CD4-positive, alpha-beta memory T cell (primary cell): ENCODE results near the gene NOL4L. TPM values are rescaled to one million over a fixed set of nuclear protein-coding genes. Genes with fewer than 3 reads are reported as not detected.
A peak's percentile ranks its signal among the peaks of the same experiment; 100 is the strongest.

Source experiments
- CTCF ChIA-PET: fragments of 350-600 bp; sonication (Branson Sonifier 250); formaldehyde crosslinking; loops from one replicate; lab custom pipeline; 2021; ENCODE audit warnings: inconsistent platforms; ENCODE audit not compliant: partially characterized antibody; lab: Charles Lee
- POLR2A ChIA-PET: fragments of 350-600 bp; sonication (Branson Sonifier 250); formaldehyde crosslinking; loops from one replicate; lab custom pipeline; 2021; ENCODE audit not compliant: partially characterized antibody; lab: Charles Lee
- DNase-seq, 5 donors: peaks; one replicate each; pipeline versions ENCODE4 v3.0.0 to v3.0.0-alpha.2; 2020 to 2022; ENCODE audit warnings: mixed read lengths in 1 of 5
- H3K27ac ChIP-seq: one replicate; pipeline ENCODE4 v1.7.0; 2013; ENCODE audit warnings: low read depth, low read length
- H3K27me3 ChIP-seq: 2 replicates; pipeline ENCODE4 v1.7.0; 2013; ENCODE audit warnings: mild to moderate bottlenecking, low read length, moderate library complexity; ENCODE audit not compliant: insufficient read depth
- H3K36me3 ChIP-seq: 2 replicates; pipeline ENCODE4 v1.7.0; 2013; ENCODE audit warnings: mild to moderate bottlenecking, low read length, moderate library complexity; ENCODE audit not compliant: insufficient read depth
- H3K4me1 ChIP-seq: 2 replicates; pipeline ENCODE4 v1.7.0; 2013; ENCODE audit warnings: mild to moderate bottlenecking, low read length, moderate library complexity; ENCODE audit not compliant: insufficient read depth
- H3K4me3 ChIP-seq, 2 donors: one replicate each; pipeline ENCODE4 v1.7.0; 2013; ENCODE audit warnings: low read length in 2 of 2, mild to moderate bottlenecking in 1 of 2
- H3K9me3 ChIP-seq, 2 donors: one replicate each; pipeline ENCODE4 v1.7.0; 2013; ENCODE audit warnings: low read length in 2 of 2, control low read depth in 1 of 2; ENCODE audit not compliant: control insufficient read depth in 1 of 2
- H3K27ac Mint-ChIP-seq, 7 donors: one replicate each; pipeline ENCODE4 v1.8.0; 2020 to 2021; ENCODE audit warnings: mixed read lengths in 7 of 7, mild to moderate bottlenecking in 6 of 7, inconsistent platforms in 3 of 7, moderate library complexity in 3 of 7
- H3K27me3 Mint-ChIP-seq, 2 donors: one replicate each; pipeline ENCODE4 v1.8.0; 2020 to 2021; ENCODE audit warnings: mixed read lengths in 2 of 2
- H3K36me3 Mint-ChIP-seq, 2 donors: one replicate each; pipeline ENCODE4 v1.8.0; 2020 to 2021; ENCODE audit warnings: mixed read lengths in 2 of 2, inconsistent platforms in 1 of 2, mild to moderate bottlenecking in 1 of 2
- H3K4me1 Mint-ChIP-seq, 4 donors: one replicate each; pipeline ENCODE4 v1.8.0; 2020 to 2021; ENCODE audit warnings: mixed read lengths in 4 of 4, mild to moderate bottlenecking in 1 of 4
- H3K4me3 Mint-ChIP-seq, 8 donors: one replicate each; pipeline ENCODE4 v1.8.0; 2020 to 2021; ENCODE audit warnings: mixed read lengths in 8 of 8, mild to moderate bottlenecking in 7 of 8, moderate library complexity in 6 of 8, inconsistent platforms in 3 of 8
- H3K9me3 Mint-ChIP-seq, 8 donors: one replicate each; pipeline ENCODE4 v1.8.0; 2020 to 2021; ENCODE audit warnings: mixed read lengths in 8 of 8, mild to moderate bottlenecking in 5 of 8, inconsistent platforms in 3 of 8, moderate library complexity in 1 of 8
- intact Hi-C: fragments of 100-400 bp; cut with micrococcal nuclease; formaldehyde crosslinking; loops from one replicate; pipeline ENCODE4 v1.15.1; 2023
- polyA plus RNA-seq, 2 donors: library from polyadenylated mRNA; unstranded; fragments of 300-500 nt; fragmentation: Illumina TruSeq; gene quantifications; one replicate each; pipeline ENCODE4 v1.2.3, GENCODE V29; 2021
- total RNA-seq, 2 experiments: library from RNA; stranded (reverse); gene quantifications; one replicate each; pipeline ENCODE4 v1.2.3, GENCODE V29; 2021

Gene NOL4L
- total and polyA plus RNA-seq, 4 experiments from 2014 or later = 7.0 to 74.2 (median 47.5) TPM

GRCh38 chr20:32526125-32526524 lies 59.0 kb downstream of the NOL4L start:
- ChIA-PET CTCF (interaction anchor here (1.4 to 12.0 kb wide), 5 partner anchors 10 to 125 kb away, joined by 3 to 430 read pairs (median 4); no protein-coding TSS in a partner anchor), POLR2A (interaction anchor here (1.3 to 11.5 kb wide), 3 partner anchors 12 to 127 kb away, joined by 3 to 449 read pairs (median 9); no protein-coding TSS in a partner anchor)
- no peaks in the 10 kb centered on the region for H3K9me3 Mint-ChIP-seq
- no peaks in the 10 kb centered on the region for H3K9me3 ChIP-seq
- peak overlapping the region in 7 of 8 donors; percentile 39 to 80 (median 62) for H3K4me3 Mint-ChIP-seq
- H3K36me3 ChIP-seq = peaks cover 9% of the 10 kb centered on the region
- peak overlapping the region; percentile 80 to 97 (median 93) for H3K27ac Mint-ChIP-seq
- no peak overlapping the region for H3K4me3 ChIP-seq
- peaks cover 55 to 92% (median 81%) of the 10 kb centered on the region in 4 donors for H3K4me1 Mint-ChIP-seq
- no peak for DNase-seq
- peak overlapping the region; percentile 25 for H3K27ac ChIP-seq
- peaks cover 90% of the 10 kb centered on the region for H3K4me1 ChIP-seq
- intact Hi-C loops = no loop called here
- H3K27me3 Mint-ChIP-seq = no peaks in the 10 kb centered on the region
- H3K27me3 ChIP-seq = no peaks in the 10 kb centered on the region
- peaks cover 16 to 30% of the 10 kb centered on the region in 2 donors for H3K36me3 Mint-ChIP-seq

- H3K27ac Mint-ChIP-seq = peak overlapping the region; percentile 54 to 93 (median 88)
- H3K36me3 ChIP-seq = peaks cover 19% of the 10 kb centered on the region
- no peaks in the 10 kb centered on the region for H3K27me3 Mint-ChIP-seq
- peaks cover 22 to 36% of the 10 kb centered on the region in 2 donors for H3K36me3 Mint-ChIP-seq
- POLR2A ChIA-PET = interaction anchor here (1.3 to 11.5 kb wide), 5 partner anchors 13 to 128 kb away, joined by 3 to 449 read pairs (median 9); no protein-coding TSS in a partner anchor
- no peak overlapping the region for H3K27ac ChIP-seq
- CTCF ChIA-PET = interaction anchor here (0.6 to 12.0 kb wide), 11 partner anchors 9 to 495 kb away, joined by 3 to 430 read pairs (median 4); no protein-coding TSS in a partner anchor
- no peak overlapping the region for H3K4me3 ChIP-seq
- H3K27me3 ChIP-seq = no peaks in the 10 kb centered on the region
- no peaks in the 10 kb centered on the region for H3K9me3 Mint-ChIP-seq
- no peaks in the 10 kb centered on the region for H3K9me3 ChIP-seq
- H3K4me3 Mint-ChIP-seq = peak overlapping the region in 2 of 8 donors; percentile 44 to 61
- H3K4me1 Mint-ChIP-seq = peaks cover 53 to 90% (median 78%) of the 10 kb centered on the region in 4 donors
- no peak for DNase-seq
- peaks cover 89% of the 10 kb centered on the region for H3K4me1 ChIP-seq
- intact Hi-C loops = loop anchor here (5.0 kb wide), 1 partner anchor 673 kb away; no protein-coding TSS in a partner anchor
These were observed 60.2 kb downstream of the NOL4L start for GRCh38 chr20:32524829-32525501.

- no peaks in the 10 kb centered on the region for H3K27me3 Mint-ChIP-seq
- H3K27ac Mint-ChIP-seq = peak overlapping the region; percentile 79 to 91 (median 88)
- no peaks in the 10 kb centered on the region for H3K9me3 Mint-ChIP-seq
- Histone ChIP-seq H3K4me3 (no peak overlapping the region), H3K4me1 (peaks cover 77% of the 10 kb centered on the region), H3K27me3 (no peaks in the 10 kb centered on the region), H3K36me3 (peaks cover 30% of the 10 kb centered on the region), H3K9me3 (no peaks in the 10 kb centered on the region), H3K27ac (peak overlapping the region; percentile 38)
- peaks cover 43 to 78% (median 66%) of the 10 kb centered on the region in 4 donors for H3K4me1 Mint-ChIP-seq
- intact Hi-C loops = loop anchor here (2.0 to 5.0 kb wide), 2 partner anchors 61 to 671 kb away; partner anchors contain the start of gene NOL4L
- CTCF ChIA-PET = interaction anchor here (0.8 to 12.0 kb wide), 17 partner anchors 12 to 493 kb away, joined by 3 to 430 read pairs (median 4); no protein-coding TSS in a partner anchor
- H3K4me3 Mint-ChIP-seq = peak overlapping the region in 5 of 8 donors; percentile 25 to 74 (median 52)
- H3K36me3 Mint-ChIP-seq = peaks cover 33 to 36% of the 10 kb centered on the region in 2 donors
- POLR2A ChIA-PET = interaction anchor here (1.0 to 11.5 kb wide), 9 partner anchors 9 to 128 kb away, joined by 3 to 449 read pairs (median 9); partner anchors contain the start of gene NOL4L
- no peak for DNase-seq
These were observed 61.4 kb downstream of the NOL4L start for GRCh38 chr20:32523613-32524213.

GRCh38 chr20:32522776-32523612 lies 62.1 kb downstream of the NOL4L start:
- no peaks in the 10 kb centered on the region for H3K9me3 ChIP-seq
- peak overlapping the region; percentile 38 for H3K27ac ChIP-seq
- H3K4me1 ChIP-seq = peaks cover 69% of the 10 kb centered on the region
- H3K36me3 ChIP-seq = peaks cover 37% of the 10 kb centered on the region
- ChIA-PET POLR2A (interaction anchor here (0.5 to 11.5 kb wide), 16 partner anchors 8 to 220 kb away, joined by 3 to 449 read pairs (median 5); partner anchors contain the start of genes COMMD7 and NOL4L), CTCF (interaction anchor here (0.7 to 12.0 kb wide), 34 partner anchors 11 to 699 kb away, joined by 3 to 430 read pairs (median 4); partner anchors contain the start of gene NOL4L)
- H3K27me3 Mint-ChIP-seq = no peaks in the 10 kb centered on the region
- H3K9me3 Mint-ChIP-seq = no peaks in the 10 kb centered on the region
- H3K27me3 ChIP-seq = no peaks in the 10 kb centered on the region
- peak overlapping the region in 6 of 8 donors; percentile 28 to 76 (median 56) for H3K4me3 Mint-ChIP-seq
- intact Hi-C loops = loop anchor here (1.0 to 5.0 kb wide), 3 partner anchors 13 to 671 kb away; partner anchors contain the start of gene NOL4L
- H3K4me3 ChIP-seq = no peak overlapping the region
- peaks cover 33 to 38% of the 10 kb centered on the region in 2 donors for H3K36me3 Mint-ChIP-seq
- peak overlapping the region; percentile 87 to 91 (median 89) for H3K27ac Mint-ChIP-seq
- peaks cover 39 to 71% (median 61%) of the 10 kb centered on the region in 4 donors for H3K4me1 Mint-ChIP-seq
- no peak for DNase-seq

- ChIA-PET CTCF (interaction anchor here (0.6 to 12.0 kb wide), 34 partner anchors 9 to 699 kb away, joined by 3 to 430 read pairs (median 4); partner anchors contain the start of gene NOL4L), POLR2A (interaction anchor here (0.5 to 11.5 kb wide), 17 partner anchors 8 to 221 kb away, joined by 3 to 449 read pairs (median 5); partner anchors contain the start of genes COMMD7 and NOL4L)
- Mint-ChIP-seq H3K4me1 (peaks cover 41 to 70% (median 61%) of the 10 kb centered on the region in 4 donors), H3K27me3 (no peaks in the 10 kb centered on the region), H3K36me3 (peaks cover 35 to 42% of the 10 kb centered on the region in 2 donors), H3K4me3 (peak overlapping the region in 6 of 8 donors; percentile 28 to 76 (median 56)), H3K27ac (peak overlapping the region; percentile 84 to 91 (median 89)), H3K9me3 (no peaks in the 10 kb centered on the region)
- Histone ChIP-seq H3K4me3 (no peak overlapping the region), H3K27me3 (no peaks in the 10 kb centered on the region), H3K27ac (peak overlapping the region; percentile 38), H3K4me1 (peaks cover 64% of the 10 kb centered on the region), H3K9me3 (no peaks in the 10 kb centered on the region), H3K36me3 (peaks cover 43% of the 10 kb centered on the region)
- no peak for DNase-seq
- intact Hi-C loops = loop anchor here (1.0 to 5.0 kb wide), 3 partner anchors 14 to 670 kb away; partner anchors contain the start of gene NOL4L
These were observed 62.7 kb downstream of the NOL4L start for GRCh38 chr20:32522526-32522775.
